SH-SY5Y (cell line): ENCODE measurements around the gene OPCML.

Experiments
- GATA2 ChIP-seq: IDR thresholded peaks from 2 replicates; pipeline ENCODE4 v1.6.1; 2011; ENCODE audit warnings: mild to moderate bottlenecking, low read depth, low read length
- GATA3 ChIP-seq: IDR thresholded peaks from 2 replicates; pipeline ENCODE4 v1.6.1; 2011; ENCODE audit warnings: low read depth, mild to moderate bottlenecking, low read length, moderate library complexity

DNA sequence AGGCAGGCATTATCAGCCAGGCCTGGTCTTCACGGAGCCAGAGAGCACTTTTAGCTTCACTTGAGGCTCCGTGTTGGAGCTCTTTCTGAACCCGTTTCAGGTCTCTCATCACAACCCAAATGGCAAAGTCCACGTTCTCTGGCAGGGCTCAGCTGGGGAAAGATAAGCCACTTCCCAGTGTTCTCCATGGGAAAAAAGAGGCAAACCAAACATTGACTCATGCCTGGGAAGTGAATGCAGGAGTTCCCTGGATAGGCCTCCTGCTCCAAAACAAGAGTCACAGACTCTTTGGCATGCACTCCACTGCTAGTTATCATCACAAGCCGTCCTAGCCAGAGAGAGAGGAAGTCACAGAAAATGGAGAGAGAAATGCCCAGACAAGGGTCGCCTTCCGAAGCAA, 11.6 kb downstream of the OPCML start:
- TF ChIP-seq GATA2 (no peak), GATA3 (no peak)
